B cell (primary cell): ENCODE measurements around the gene PCBP1. TPM values are rescaled to one million over a fixed set of nuclear protein-coding genes. Genes with fewer than 3 reads are reported as not detected.
A peak's percentile ranks its signal among the peaks of the same experiment; 100 is the strongest.

ENCODE experiments used
- ATAC-seq: fragments of 200-7000 bp; cut with Tn5 transposase; one replicate; pipeline ENCODE4 v1.10.0; 2021; ENCODE audit warnings: low read depth, mild to moderate bottlenecking, moderate number of reproducible peaks, moderate library complexity
- CTCF ChIA-PET: fragments of 350-600 bp; sonication (Branson Sonifier 250); formaldehyde crosslinking; loops from one replicate; lab custom pipeline; 2021; ENCODE audit warnings: antibody characterized with exemption, inconsistent platforms; lab: Charles Lee
- POLR2A ChIA-PET: fragments of 350-600 bp; sonication (Branson Sonifier 250); formaldehyde crosslinking; loops from one replicate; lab custom pipeline; 2021; ENCODE audit warnings: antibody characterized with exemption; lab: Charles Lee
- DNase-seq: peaks from one replicate; pipeline ENCODE4 v3.0.0; 2013
- H2AFZ ChIP-seq: 2 replicates; pipeline ENCODE4 v1.6.1; 2012; ENCODE audit warnings: mild to moderate bottlenecking, low read depth, low read length; ENCODE audit not compliant: insufficient read depth, poor library complexity, severe bottlenecking
- H3K27ac ChIP-seq, 2 donors: 1 replicate in 1 of 2; 2 replicates in 1 of 2; pipeline ENCODE4 v1.5.1; 2012 to 2013; ENCODE audit warnings: low read length in 2 of 2, mild to moderate bottlenecking in 2 of 2, moderate library complexity in 1 of 2
- H3K27me3 ChIP-seq, 4 experiments: fragments of 200-600 bp in 1 of 4; sonication (generic) in 1 of 4; replicated peaks in 1 of 4; 1 replicate in 2 of 4; 2 replicates in 2 of 4; pipeline versions ENCODE4 v1.6.1 to v1.7.0; 2013 to 2016; ENCODE audit warnings: low read length in 3 of 4, mild to moderate bottlenecking in 2 of 4, mixed read lengths in 1 of 4, moderate library complexity in 1 of 4; ENCODE audit not compliant: insufficient read depth in 4 of 4, control insufficient read depth in 3 of 4; ENCODE audit errors: control extremely low read depth in 1 of 4
- H3K36me3 ChIP-seq, 2 experiments: replicated peaks in 1 of 2; 1 replicate in 1 of 2; 2 replicates in 1 of 2; pipeline versions ENCODE4 v1.6.1 to v1.7.1; 2013; ENCODE audit warnings: low read length in 1 of 2; ENCODE audit not compliant: insufficient read depth in 2 of 2, control insufficient read depth in 1 of 2; ENCODE audit errors: control extremely low read depth in 1 of 2, extremely low read depth in 1 of 2
- H3K4me1 ChIP-seq, 2 donors: fragments of 200-600 bp in 1 of 2; sonication (generic) in 1 of 2; 1 replicate in 1 of 2; 2 replicates in 1 of 2; pipeline versions ENCODE4 v1.5.1 to v1.6.1; 2013 to 2017; ENCODE audit warnings: low read length in 2 of 2; ENCODE audit not compliant: control insufficient read depth in 2 of 2, insufficient read depth in 2 of 2
- H3K4me2 ChIP-seq: replicated peaks from 2 replicates; pipeline ENCODE3; 2012; ENCODE audit warnings: mild to moderate bottlenecking, low read depth, low read length; ENCODE audit not compliant: poor library complexity, severe bottlenecking
- H3K4me3 ChIP-seq, 5 experiments: fragments of 200-600 bp in 1 of 5; sonication (generic) in 1 of 5; 1 replicate in 3 of 5; 2 replicates in 2 of 5; pipeline versions ENCODE4 v1.5.1 to v1.7.0; 2011 to 2016; ENCODE audit warnings: low read length in 4 of 5, mild to moderate bottlenecking in 4 of 5, low read depth in 2 of 5, control low read depth in 1 of 5, moderate library complexity in 1 of 5; ENCODE audit not compliant: insufficient read depth in 1 of 5; ENCODE audit errors: control extremely low read depth in 1 of 5, extremely low read depth in 1 of 5
- H3K79me2 ChIP-seq: fragments of 200-600 bp; sonication (generic); one replicate; pipeline ENCODE4 v1.6.0; 2016; ENCODE audit warnings: low read length; ENCODE audit not compliant: control insufficient read depth, insufficient read depth
- H3K9ac ChIP-seq: fragments of 200-600 bp; sonication (generic); 2 replicates; pipeline ENCODE4 v1.6.1; 2017; ENCODE audit warnings: mild to moderate bottlenecking, low read length, moderate library complexity
- H3K9me3 ChIP-seq, 3 donors: one replicate each; pipeline versions ENCODE4 v1.6.1 to v1.7.1; 2013; ENCODE audit warnings: low read length in 2 of 3; ENCODE audit not compliant: control insufficient read depth in 2 of 3, insufficient read depth in 1 of 3; ENCODE audit errors: control extremely low read depth in 1 of 3
- H4K20me1 ChIP-seq: 2 replicates; pipeline ENCODE4 v1.6.0; 2012; ENCODE audit warnings: mild to moderate bottlenecking, low read length; ENCODE audit not compliant: insufficient read depth, control insufficient read depth, poor library complexity, severe bottlenecking
- H3K27ac Mint-ChIP-seq: one replicate; pipeline ENCODE4 v1.8.0; 2021; ENCODE audit warnings: mixed read lengths
- H3K27me3 Mint-ChIP-seq: one replicate; pipeline ENCODE4 v1.8.0; 2021; ENCODE audit warnings: mixed read lengths
- H3K4me1 Mint-ChIP-seq: one replicate; pipeline ENCODE4 v1.8.0; 2021; ENCODE audit warnings: mixed read lengths
- H3K4me3 Mint-ChIP-seq: one replicate; pipeline ENCODE4 v1.8.0; 2021; ENCODE audit warnings: mixed read lengths
- H3K9me3 Mint-ChIP-seq: one replicate; pipeline ENCODE4 v1.8.0; 2022; ENCODE audit warnings: mixed read lengths; ENCODE audit not compliant: insufficient read depth
- EZH2 ChIP-seq: IDR thresholded peaks from 2 replicates; pipeline ENCODE4 v1.6.1; 2012; ENCODE audit warnings: borderline replicate concordance, low read depth, mild to moderate bottlenecking, moderate library complexity, low read length; ENCODE audit not compliant: insufficient read depth, poor library complexity, severe bottlenecking
- WGBS: methylation state at CpG from one replicate; pipeline ENCODE4 v1.1.5; 2013; ENCODE audit warnings: missing lambda C conversion rate; ENCODE audit not compliant: insufficient coverage; 5-methylcytosine and 5-hydroxymethylcytosine counted together
- intact Hi-C: fragments of 100-400 bp; cut with micrococcal nuclease; formaldehyde crosslinking; loops from one replicate; pipeline ENCODE4 v1.10.0; 2022
- polyA plus RNA-seq: library from polyadenylated mRNA; depleted of rRNA; stranded (reverse); fragments of >200 nt; gene quantifications from 2 replicates; pipeline ENCODE4 v1.2.3, GENCODE V29; 2012
- total RNA-seq, 2 donors: library from RNA; stranded (reverse); fragments of 120-200 nt in 1 of 2; gene quantifications; 1 replicate in 1 of 2; 2 replicates in 1 of 2; pipeline versions ENCODE4 v1.2.3 to v1.2.4, GENCODE V29; 2013 to 2022
- TF ChIP-seq, protein P1 (sequence below): fragments of 200-600 bp; IDR thresholded peaks from one replicate; pipeline ENCODE4 v1.8.0; 2022; ENCODE audit warnings: antibody characterized with exemption, mild to moderate bottlenecking

The PCBP1 gene
- total and polyA plus RNA-seq, 2 donors (not counting 1 experiment from before 2014, with no cell fraction given): 172 to 327 TPM

- H4K20me1 ChIP-seq: no peaks in the 10 kb centered on the region
- H3K27me3 ChIP-seq: no peaks in the 10 kb centered on the region
- no peak for TF ChIP-seq EZH2
- TF ChIP-seq, protein P1, sequence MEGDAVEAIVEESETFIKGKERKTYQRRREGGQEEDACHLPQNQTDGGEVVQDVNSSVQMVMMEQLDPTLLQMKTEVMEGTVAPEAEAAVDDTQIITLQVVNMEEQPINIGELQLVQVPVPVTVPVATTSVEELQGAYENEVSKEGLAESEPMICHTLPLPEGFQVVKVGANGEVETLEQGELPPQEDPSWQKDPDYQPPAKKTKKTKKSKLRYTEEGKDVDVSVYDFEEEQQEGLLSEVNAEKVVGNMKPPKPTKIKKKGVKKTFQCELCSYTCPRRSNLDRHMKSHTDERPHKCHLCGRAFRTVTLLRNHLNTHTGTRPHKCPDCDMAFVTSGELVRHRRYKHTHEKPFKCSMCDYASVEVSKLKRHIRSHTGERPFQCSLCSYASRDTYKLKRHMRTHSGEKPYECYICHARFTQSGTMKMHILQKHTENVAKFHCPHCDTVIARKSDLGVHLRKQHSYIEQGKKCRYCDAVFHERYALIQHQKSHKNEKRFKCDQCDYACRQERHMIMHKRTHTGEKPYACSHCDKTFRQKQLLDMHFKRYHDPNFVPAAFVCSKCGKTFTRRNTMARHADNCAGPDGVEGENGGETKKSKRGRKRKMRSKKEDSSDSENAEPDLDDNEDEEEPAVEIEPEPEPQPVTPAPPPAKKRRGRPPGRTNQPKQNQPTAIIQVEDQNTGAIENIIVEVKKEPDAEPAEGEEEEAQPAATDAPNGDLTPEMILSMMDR: no peak
- 28% methylated on average over 5 of the region's 5 CpGs for WGBS
- H3K36me3 ChIP-seq: no peaks in the 10 kb centered on the region
- intact Hi-C loops: loop anchor here (1.0 to 2.0 kb wide), 3 partner anchors 8 to 38 kb away; partner anchors contain the start of gene PCBP1
- DNase-seq: peak; percentile 55
- CTCF ChIA-PET: interaction anchor here (1.2 to 2.5 kb wide), 10 partner anchors 9 to 49 kb away, joined by 3 to 20 read pairs (median 8); no protein-coding TSS in a partner anchor
- peak overlapping the region in 3 of 5 experiments; percentile 21 to 43 (median 25) for H3K4me3 ChIP-seq
- Mint-ChIP-seq H3K27me3 (no peaks in the 10 kb centered on the region), H3K4me1 (peaks cover 43% of the 10 kb centered on the region), H3K9me3 (no peaks in the 10 kb centered on the region), H3K27ac (peak overlapping the region; percentile 94), H3K4me3 (peak overlapping the region; percentile 83)
- H3K4me1 ChIP-seq: peaks cover 36 to 43% of the 10 kb centered on the region in 2 donors
- ATAC-seq: peak; percentile 32
- H3K9ac ChIP-seq: peak overlapping the region; percentile 55
- H3K79me2 ChIP-seq: no peaks in the 10 kb centered on the region
- H3K9me3 ChIP-seq: no peaks in the 10 kb centered on the region
- H3K4me2 ChIP-seq: peak overlapping the region; percentile 71
- H3K27ac ChIP-seq: peak overlapping the region; percentile 73 to 79
- peak overlapping the region; percentile 89 for H2AFZ ChIP-seq
- POLR2A ChIA-PET: interaction anchor here (0.5 to 4.0 kb wide), 12 partner anchors 9 to 1305 kb away, joined by 3 to 37 read pairs (median 10); partner anchors contain the start of genes MXD1, PCBP1 and PCYOX1
These were observed 16.3 kb downstream of the PCBP1 start for GRCh38 chr2:70103531-70104061.
